Measurements from ENCODE around the gene SEC14L1.

SEC14L1 gene

DNA sequence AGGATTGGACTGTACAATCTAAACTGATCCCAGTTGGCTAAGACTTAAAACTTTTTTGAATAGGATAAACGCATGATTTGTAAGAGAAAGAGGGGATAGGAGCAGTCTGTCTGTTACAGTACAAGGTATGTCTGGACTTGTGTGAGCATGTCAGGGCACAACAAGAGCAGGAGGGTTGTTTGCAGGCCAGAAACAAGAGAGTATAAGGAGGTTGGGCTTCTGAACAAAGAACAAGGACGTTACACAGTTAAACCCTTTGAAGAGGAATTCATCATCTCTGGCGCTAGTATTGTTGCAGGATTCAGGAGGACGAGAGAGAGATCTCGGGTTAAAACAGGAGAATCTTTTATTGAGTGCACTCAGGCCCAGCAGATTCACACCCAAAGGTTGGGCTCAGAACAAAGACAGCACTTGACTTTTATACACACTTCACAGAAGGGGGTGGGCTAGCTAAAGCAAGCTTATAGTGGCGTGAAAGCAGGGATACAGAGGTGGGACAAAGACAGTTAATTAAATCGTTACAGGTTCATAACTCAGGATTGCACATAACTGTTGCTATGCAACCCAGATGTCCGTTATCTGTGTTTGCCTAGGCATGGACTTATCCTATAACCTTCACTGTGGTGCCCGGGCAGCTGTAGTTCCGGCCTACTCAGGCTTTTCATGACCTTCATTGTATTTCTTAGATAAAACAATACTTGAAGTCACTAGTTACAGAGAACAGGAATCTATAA, 34.3 kb downstream of the SEC14L1 start:
- no peaks in the 10 kb centered on the region; the same call in 1 of the 2 replicates for H3K4me1 ChIP-seq (ENCODE audit: insufficient read depth, low read length)
- H3K27me3 ChIP-seq (ENCODE audit: insufficient read depth, low read length) = no peaks in the 10 kb centered on the region
- no peak overlapping the region for H3K9ac ChIP-seq (ENCODE audit: low read depth, low read length)
- no peak overlapping the region for H3K4me3 ChIP-seq (ENCODE audit: low read length)
- H3K36me3 ChIP-seq (ENCODE audit: insufficient read depth, low read depth, low read length) = peaks cover 17% of the 10 kb centered on the region
- H3K27ac ChIP-seq (ENCODE audit: low read length) = no peak overlapping the region
- H3K9me3 ChIP-seq (ENCODE audit: insufficient read depth, low read depth, low read length) = peaks cover 34% of the 10 kb centered on the region

GRCh38 chr17:77177002-77177741, 36.4 kb downstream of the SEC14L1 start:
- Histone ChIP-seq H3K9ac (ENCODE audit: low read depth, low read length) (no peak overlapping the region), H3K36me3 (ENCODE audit: insufficient read depth, low read depth, low read length) (peaks cover 17% of the 10 kb centered on the region), H3K4me1 (ENCODE audit: insufficient read depth, low read length) (no peaks in the 10 kb centered on the region; the same call in 1 of the 2 replicates), H3K27ac (ENCODE audit: low read length) (no peak overlapping the region), H3K4me3 (ENCODE audit: low read length) (no peak overlapping the region), H3K9me3 (ENCODE audit: insufficient read depth, low read depth, low read length) (peaks cover 32% of the 10 kb centered on the region), H3K27me3 (ENCODE audit: insufficient read depth, low read length) (no peaks in the 10 kb centered on the region)

DNA sequence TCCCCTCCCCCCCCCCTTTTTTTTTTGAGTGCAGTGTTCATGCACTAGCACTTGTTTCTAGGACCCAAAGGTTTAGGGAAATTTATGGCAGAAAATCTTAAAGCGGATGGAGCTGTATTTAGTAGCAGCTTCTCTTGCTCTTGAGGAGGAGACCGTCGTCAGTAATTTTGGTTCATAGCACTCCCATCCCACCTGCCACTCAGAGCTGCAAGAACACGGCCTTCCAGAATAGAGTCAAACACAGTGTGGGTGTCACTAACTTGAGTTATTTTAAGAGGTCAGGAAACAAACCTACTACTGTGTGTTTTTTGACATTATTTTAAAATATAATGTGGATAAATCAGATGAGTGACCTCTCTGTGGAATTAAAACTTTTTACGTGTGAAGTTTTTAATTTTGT, 37.3 kb downstream of the SEC14L1 start:
- Histone ChIP-seq H3K9me3 (ENCODE audit: insufficient read depth, low read depth, low read length) (peaks cover 24% of the 10 kb centered on the region), H3K4me1 (ENCODE audit: insufficient read depth, low read length) (no peaks in the 10 kb centered on the region; the same call in 1 of the 2 replicates), H3K4me3 (ENCODE audit: low read length) (no peak overlapping the region), H3K27ac (ENCODE audit: low read length) (no peak overlapping the region), H3K27me3 (ENCODE audit: insufficient read depth, low read length) (no peaks in the 10 kb centered on the region), H3K9ac (ENCODE audit: low read depth, low read length) (no peak overlapping the region), H3K36me3 (ENCODE audit: insufficient read depth, low read depth, low read length) (peaks cover 17% of the 10 kb centered on the region)

DNA sequence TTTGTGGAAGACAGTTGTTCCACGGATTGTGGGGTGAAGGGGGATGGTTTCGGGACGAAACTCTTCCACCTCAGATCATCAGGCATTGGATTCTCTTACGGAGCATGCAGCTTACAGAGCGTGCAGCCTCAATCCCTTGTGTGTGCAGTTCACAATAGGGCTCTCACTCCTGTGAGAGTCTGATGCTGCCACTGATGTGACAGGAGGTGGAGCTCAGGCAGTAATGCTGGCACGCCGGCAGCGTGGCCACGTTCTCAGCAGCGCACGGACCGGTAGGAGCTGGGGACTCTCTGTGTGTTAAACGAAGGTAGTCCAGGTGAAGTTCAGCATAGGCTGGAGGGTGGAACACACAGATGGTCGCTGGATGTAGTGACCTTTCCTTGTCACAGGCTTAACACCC, 37.8 kb downstream of the SEC14L1 start:
- Histone ChIP-seq H3K4me3 (ENCODE audit: low read length) (no peak overlapping the region), H3K9ac (ENCODE audit: low read depth, low read length) (no peak overlapping the region), H3K27me3 (ENCODE audit: insufficient read depth, low read length) (no peaks in the 10 kb centered on the region), H3K9me3 (ENCODE audit: insufficient read depth, low read depth, low read length) (peaks cover 19% of the 10 kb centered on the region), H3K27ac (ENCODE audit: low read length) (no peak overlapping the region), H3K36me3 (ENCODE audit: insufficient read depth, low read depth, low read length) (peaks cover 14% of the 10 kb centered on the region), H3K4me1 (ENCODE audit: insufficient read depth, low read length) (no peaks in the 10 kb centered on the region; the same call in 1 of the 2 replicates)

DNA sequence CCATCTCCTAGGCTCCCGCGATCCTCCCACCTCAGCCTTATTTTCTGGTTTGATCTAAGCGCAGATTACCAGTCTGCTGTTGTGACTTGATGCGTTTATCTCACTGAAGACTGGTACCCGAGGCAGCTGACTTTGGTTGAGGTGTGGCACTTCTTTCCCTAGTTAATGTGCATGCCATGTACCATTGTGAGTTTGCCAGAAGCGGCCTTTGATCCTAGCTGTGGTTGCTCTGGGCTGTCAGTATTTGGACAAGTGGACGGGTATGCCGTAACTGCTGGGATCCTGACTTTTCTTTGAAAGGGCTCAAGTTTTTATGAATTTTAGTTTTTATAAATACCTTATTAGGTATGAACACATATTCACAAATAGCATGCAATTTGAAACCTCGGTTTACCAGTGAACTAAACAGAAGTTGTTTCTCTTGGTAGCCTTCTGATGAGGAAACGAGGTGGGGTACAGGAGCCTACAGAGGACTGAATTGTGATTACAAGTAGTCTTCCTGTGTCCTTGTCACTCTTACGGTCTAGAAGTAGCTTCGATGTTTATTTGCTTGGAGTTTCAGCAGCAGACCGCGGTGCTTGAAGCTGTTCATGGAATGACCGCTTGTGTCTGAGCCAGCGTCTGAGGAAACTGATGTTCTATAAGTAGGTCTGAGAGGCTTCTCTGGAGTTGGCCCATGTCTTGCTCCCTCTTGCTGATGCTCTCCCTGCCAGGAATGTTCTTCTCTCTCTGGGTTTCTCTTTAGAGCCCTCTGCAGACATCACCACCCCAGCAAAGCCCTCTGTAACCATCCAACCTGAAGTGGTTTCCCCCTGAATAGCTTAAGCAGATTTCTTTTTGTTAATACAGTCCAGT, 40.0 kb downstream of the SEC14L1 start:
- no peak overlapping the region for H3K4me3 ChIP-seq (ENCODE audit: low read length)
- H3K27me3 ChIP-seq (ENCODE audit: insufficient read depth, low read length) = no peaks in the 10 kb centered on the region
- no peaks in the 10 kb centered on the region; the same call in 1 of the 2 replicates for H3K4me1 ChIP-seq (ENCODE audit: insufficient read depth, low read length)
- H3K36me3 ChIP-seq (ENCODE audit: insufficient read depth, low read depth, low read length) = no peaks in the 10 kb centered on the region
- H3K9ac ChIP-seq (ENCODE audit: low read depth, low read length) = no peak overlapping the region
- no peaks in the 10 kb centered on the region for H3K9me3 ChIP-seq (ENCODE audit: insufficient read depth, low read depth, low read length)
- no peak overlapping the region for H3K27ac ChIP-seq (ENCODE audit: low read length)

DNA sequence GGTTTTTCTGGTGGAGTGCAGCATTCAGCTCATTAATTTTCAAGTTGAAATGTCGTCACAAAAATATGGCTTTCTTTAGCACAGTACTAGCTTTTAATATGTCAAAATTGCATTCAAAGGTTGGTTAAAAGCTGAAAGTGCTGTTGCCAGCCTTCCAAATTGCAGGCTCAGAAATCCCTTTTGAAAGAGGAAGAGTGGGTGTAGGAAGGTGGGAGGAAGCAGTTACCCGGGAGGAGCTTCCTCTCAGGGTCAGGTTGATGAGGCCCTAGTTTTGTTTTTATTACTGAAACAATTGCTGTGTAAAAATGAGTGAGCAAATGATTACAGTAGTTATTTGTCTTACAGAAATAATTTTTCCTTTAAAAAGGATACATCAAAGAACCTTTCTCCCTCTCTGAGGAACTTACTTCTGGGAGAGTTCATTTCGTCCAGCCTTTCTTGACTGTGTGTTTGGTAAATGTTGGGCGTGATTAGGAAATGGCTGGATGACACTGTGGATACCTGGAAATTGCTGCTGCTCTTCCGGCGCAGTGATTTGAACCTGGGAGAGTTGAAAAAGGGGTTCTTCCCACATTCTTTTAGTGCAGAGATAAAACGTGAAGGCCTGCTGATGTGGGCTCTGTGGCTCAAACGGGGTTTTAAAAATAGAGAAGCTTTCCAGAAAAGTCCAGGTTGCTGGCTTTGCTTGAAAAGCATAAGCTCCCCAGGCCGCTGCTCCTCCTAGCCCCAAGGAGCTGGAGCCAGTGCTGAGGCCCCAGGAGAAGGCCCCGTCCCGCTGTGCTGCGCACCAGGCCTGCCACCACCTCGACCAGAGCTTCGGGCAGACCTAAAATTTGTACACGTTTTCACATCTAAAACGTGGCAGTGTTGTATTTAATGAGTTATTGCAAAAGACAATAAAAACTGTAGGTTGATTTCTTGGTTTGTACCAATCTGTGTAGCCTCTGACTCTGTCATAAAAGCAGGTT, 41.7 kb downstream of the SEC14L1 start:
- Histone ChIP-seq H3K27ac (ENCODE audit: low read length) (no peak overlapping the region), H3K27me3 (ENCODE audit: insufficient read depth, low read length) (no peaks in the 10 kb centered on the region), H3K36me3 (ENCODE audit: insufficient read depth, low read depth, low read length) (no peaks in the 10 kb centered on the region), H3K4me1 (ENCODE audit: insufficient read depth, low read length) (no peaks in the 10 kb centered on the region; the same call in 1 of the 2 replicates), H3K9ac (ENCODE audit: low read depth, low read length) (no peak overlapping the region), H3K4me3 (ENCODE audit: low read length) (no peak overlapping the region), H3K9me3 (ENCODE audit: insufficient read depth, low read depth, low read length) (no peaks in the 10 kb centered on the region)

DNA sequence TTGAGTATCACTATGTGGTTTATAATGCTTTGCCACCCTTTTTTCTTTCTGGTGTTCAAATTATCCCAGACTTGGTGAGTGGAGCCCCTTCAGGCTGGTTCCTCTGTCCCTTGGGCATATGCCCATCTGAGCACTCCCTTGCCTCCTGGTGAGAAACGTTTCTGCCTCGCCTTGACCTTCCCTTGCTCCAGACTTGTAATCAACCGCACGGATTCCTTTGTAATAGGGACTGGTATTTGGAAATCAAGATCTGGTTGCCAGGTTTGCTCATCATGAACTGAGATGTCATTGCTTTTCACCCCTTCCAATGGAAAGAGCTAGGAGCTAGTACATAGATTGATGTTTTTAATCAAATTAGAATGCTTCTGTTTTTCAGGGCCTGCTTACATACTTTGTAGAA, 43.7 kb downstream of the SEC14L1 start:
- Histone ChIP-seq H3K36me3 (ENCODE audit: insufficient read depth, low read depth, low read length) (no peaks in the 10 kb centered on the region), H3K9me3 (ENCODE audit: insufficient read depth, low read depth, low read length) (no peaks in the 10 kb centered on the region), H3K4me1 (ENCODE audit: insufficient read depth, low read length) (no peaks in the 10 kb centered on the region; the same call in 1 of the 2 replicates), H3K27ac (ENCODE audit: low read length) (no peak overlapping the region), H3K9ac (ENCODE audit: low read depth, low read length) (no peak overlapping the region), H3K27me3 (ENCODE audit: insufficient read depth, low read length) (no peaks in the 10 kb centered on the region), H3K4me3 (ENCODE audit: low read length) (no peak overlapping the region)

DNA sequence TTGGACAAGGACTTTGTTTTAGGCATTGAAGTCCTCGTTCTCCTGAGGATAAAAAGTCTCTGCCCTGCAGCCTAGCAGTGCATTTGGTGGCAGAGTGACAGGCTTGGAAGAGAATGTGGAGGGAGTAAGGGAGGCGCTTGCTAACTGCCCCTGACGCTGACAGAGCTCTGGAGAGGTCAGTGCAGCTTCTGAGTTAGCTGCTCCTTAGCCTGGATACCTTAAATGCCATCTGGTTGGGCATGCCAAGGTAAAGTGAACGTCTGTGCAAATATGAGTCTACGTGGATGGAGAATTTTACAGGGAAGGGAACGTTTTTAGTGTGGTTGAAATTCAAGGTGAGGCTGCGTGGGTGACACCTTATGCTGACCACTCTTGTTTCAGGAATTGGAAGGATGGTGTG, 44.4 kb downstream of the SEC14L1 start:
- no peaks in the 10 kb centered on the region for H3K36me3 ChIP-seq (ENCODE audit: insufficient read depth, low read depth, low read length)
- no peaks in the 10 kb centered on the region for H3K9me3 ChIP-seq (ENCODE audit: insufficient read depth, low read depth, low read length)
- H3K27ac ChIP-seq (ENCODE audit: low read length) = no peak overlapping the region
- H3K9ac ChIP-seq (ENCODE audit: low read depth, low read length) = no peak overlapping the region
- no peaks in the 10 kb centered on the region; the same call in 1 of the 2 replicates for H3K4me1 ChIP-seq (ENCODE audit: insufficient read depth, low read length)
- no peaks in the 10 kb centered on the region for H3K27me3 ChIP-seq (ENCODE audit: insufficient read depth, low read length)
- H3K4me3 ChIP-seq (ENCODE audit: low read length) = no peak overlapping the region

GRCh38 chr17:77186141-77186604, 45.4 kb downstream of the SEC14L1 start:
- Histone ChIP-seq H3K27ac (ENCODE audit: low read length) (no peak overlapping the region), H3K27me3 (ENCODE audit: insufficient read depth, low read length) (no peaks in the 10 kb centered on the region), H3K4me3 (ENCODE audit: low read length) (no peak overlapping the region), H3K36me3 (ENCODE audit: insufficient read depth, low read depth, low read length) (0 out of 2 replicates have a peak, but pooled peaks cover 3% of the 10 kb centered on the region), H3K9me3 (ENCODE audit: insufficient read depth, low read depth, low read length) (no peaks in the 10 kb centered on the region), H3K4me1 (ENCODE audit: insufficient read depth, low read length) (no peaks in the 10 kb centered on the region; the same call in 1 of the 2 replicates), H3K9ac (ENCODE audit: low read depth, low read length) (no peak overlapping the region)

DNA sequence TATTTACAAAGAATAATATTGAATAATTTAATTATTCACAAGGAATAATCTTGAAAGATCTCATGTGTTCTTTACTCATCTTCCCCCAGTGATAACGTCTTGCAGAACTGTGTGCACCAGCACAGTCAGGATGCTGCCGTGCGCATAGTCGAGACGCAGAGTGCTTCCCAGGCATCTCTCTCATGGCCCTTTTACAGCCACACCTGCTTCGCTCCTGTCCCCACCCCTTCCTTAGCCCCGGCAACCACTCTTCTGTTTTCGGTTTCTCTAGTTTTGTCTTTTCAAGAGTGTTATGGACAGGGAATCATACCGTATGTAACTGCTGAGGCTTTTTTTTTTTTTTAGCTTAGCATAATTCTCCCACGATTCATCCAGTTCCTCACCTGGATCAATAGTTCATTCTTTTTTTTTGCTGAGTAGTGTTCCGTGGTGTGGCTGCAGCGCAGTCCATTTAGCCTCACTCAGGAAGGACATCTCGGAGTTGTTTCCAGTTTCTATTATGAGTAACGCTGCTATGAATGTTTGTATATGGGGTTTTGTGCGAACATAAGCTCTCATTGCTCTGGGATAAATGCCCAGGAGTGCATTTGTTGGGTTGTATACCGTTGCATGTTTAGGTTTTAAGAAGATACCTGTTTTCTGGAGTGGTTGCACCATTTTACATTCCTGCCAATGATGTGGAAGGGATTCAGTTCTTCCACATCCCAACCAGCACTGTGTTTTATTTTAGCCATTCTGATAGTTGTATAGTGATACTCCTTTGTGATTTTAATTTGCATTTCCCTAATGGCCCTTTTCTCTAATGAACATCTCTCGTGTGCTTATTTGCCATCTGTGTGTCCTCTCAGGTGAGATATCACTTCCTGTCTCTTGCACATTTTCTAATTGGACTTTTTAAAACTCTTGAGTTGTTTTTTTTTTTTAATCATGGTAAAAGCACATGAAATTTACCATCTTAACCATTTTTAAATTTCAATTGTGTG, 47.6 kb downstream of the SEC14L1 start:
- no peak overlapping the region for H3K9ac ChIP-seq (ENCODE audit: low read depth, low read length)
- no peaks in the 10 kb centered on the region; the same call in 1 of the 2 replicates for H3K4me1 ChIP-seq (ENCODE audit: insufficient read depth, low read length)
- no peaks in the 10 kb centered on the region for H3K9me3 ChIP-seq (ENCODE audit: insufficient read depth, low read depth, low read length)
- no peak overlapping the region for H3K27ac ChIP-seq (ENCODE audit: low read length)
- no peak overlapping the region for H3K4me3 ChIP-seq (ENCODE audit: low read length)
- H3K27me3 ChIP-seq (ENCODE audit: insufficient read depth, low read length) = no peaks in the 10 kb centered on the region
- H3K36me3 ChIP-seq (ENCODE audit: insufficient read depth, low read depth, low read length) = peaks cover 13% of the 10 kb centered on the region
